Omental fat pad (tissue), 4 donors: ENCODE data around the gene SCLT1. TPM values are rescaled to one million over a fixed set of nuclear protein-coding genes. Genes with fewer than 3 reads are reported as not detected.

Source experiments
- ATAC-seq: fragments of 150-250 bp; one replicate; pipeline ENCODE4 v1.9.1; 2016; ENCODE audit warnings: mild to moderate bottlenecking, moderate library complexity; ENCODE audit not compliant: low FRiP score
- DNase-seq: peaks from one replicate; pipeline ENCODE4 v3.0.0-alpha.2; 2019; ENCODE audit warnings: low spot score
- total RNA-seq, 4 donors: library from RNA; depleted of rRNA; stranded (reverse); fragments of >200 nt; gene quantifications; one replicate each; pipeline ENCODE4 v1.1.0, GENCODE V29; 2016
- TF ChIP-seq, protein P1 (sequence below), 3 donors: fragments of 450-650 bp; IDR thresholded peaks; one replicate each; pipeline ENCODE4 v1.5.1; 2016 to 2017; ENCODE audit warnings: antibody characterized with exemption in 3 of 3, mild to moderate bottlenecking in 3 of 3, moderate library complexity in 2 of 3

SCLT1 gene
- total RNA-seq, 4 donors from 2014 or later, result 7.9 to 27.5 (median 16.8) TPM

DNA sequence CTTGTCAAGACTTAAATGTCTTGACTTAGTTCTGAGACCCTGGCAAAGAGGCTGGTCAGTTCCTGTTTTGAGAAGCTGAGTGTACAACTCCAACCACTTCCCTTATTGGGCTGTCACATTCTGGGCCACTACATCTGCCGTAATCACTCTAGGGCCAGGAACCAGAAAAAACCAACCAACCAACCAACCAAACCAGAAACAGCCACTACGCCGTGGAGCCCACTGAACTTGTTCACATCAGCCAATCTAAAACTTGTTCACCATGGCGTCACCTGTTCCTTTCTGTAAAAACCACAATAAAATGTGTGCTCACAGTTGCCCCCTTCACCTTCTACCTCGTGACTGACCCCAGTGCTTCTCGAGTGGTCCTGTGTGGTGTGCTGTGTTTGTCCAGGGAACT, 176.5 kb downstream of the SCLT1 start:
- no peak for DNase-seq
- no peak for ATAC-seq
- TF ChIP-seq, protein P1, sequence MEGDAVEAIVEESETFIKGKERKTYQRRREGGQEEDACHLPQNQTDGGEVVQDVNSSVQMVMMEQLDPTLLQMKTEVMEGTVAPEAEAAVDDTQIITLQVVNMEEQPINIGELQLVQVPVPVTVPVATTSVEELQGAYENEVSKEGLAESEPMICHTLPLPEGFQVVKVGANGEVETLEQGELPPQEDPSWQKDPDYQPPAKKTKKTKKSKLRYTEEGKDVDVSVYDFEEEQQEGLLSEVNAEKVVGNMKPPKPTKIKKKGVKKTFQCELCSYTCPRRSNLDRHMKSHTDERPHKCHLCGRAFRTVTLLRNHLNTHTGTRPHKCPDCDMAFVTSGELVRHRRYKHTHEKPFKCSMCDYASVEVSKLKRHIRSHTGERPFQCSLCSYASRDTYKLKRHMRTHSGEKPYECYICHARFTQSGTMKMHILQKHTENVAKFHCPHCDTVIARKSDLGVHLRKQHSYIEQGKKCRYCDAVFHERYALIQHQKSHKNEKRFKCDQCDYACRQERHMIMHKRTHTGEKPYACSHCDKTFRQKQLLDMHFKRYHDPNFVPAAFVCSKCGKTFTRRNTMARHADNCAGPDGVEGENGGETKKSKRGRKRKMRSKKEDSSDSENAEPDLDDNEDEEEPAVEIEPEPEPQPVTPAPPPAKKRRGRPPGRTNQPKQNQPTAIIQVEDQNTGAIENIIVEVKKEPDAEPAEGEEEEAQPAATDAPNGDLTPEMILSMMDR (IDR thresholded peaks at IDR 0.05), result no peak

DNA sequence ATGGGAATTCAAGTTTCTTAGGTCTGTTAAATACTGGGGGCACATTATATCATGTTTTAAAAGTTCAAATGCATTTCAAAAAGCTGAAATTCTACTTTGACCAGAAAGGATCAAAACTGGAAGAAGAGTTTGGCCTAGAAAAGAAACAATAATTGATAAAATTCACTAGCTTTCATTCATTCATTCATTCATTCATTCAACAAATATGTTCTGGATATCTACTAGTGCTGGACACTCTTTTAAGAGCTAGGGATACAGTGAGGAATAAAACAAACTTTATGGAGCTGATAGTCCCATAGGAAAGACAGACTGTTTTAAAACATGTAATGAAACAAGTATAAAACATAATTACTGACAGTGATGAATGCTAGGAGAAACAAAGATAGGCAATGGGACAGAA, 177.8 kb downstream of the SCLT1 start:
- no peak for DNase-seq
- TF ChIP-seq, protein P1 (IDR thresholded peaks at IDR 0.05), result no peak
- no peak for ATAC-seq

DNA sequence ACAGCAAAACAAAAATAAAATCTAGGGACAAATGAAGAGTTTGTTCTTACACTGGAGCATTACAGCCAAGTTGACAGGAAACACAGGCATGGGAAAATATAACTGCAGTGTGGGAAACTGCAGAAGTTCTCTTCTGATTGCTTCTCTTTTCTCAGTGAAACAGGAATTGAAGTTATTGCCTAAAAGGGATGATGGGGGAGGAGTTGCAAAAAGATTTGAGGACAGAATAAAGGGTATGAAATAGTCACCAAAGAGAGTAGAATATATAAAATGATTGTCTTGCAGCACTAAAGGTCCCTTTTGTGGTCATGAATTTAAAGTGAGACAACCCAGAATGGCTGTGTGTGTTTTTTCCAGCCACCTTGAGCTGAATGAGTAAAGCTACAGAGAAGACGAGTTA, 180.1 kb downstream of the SCLT1 start:
- no peak for ATAC-seq
- no peak for DNase-seq
- TF ChIP-seq, protein P1 (IDR thresholded peaks at IDR 0.05), result no peak

DNA sequence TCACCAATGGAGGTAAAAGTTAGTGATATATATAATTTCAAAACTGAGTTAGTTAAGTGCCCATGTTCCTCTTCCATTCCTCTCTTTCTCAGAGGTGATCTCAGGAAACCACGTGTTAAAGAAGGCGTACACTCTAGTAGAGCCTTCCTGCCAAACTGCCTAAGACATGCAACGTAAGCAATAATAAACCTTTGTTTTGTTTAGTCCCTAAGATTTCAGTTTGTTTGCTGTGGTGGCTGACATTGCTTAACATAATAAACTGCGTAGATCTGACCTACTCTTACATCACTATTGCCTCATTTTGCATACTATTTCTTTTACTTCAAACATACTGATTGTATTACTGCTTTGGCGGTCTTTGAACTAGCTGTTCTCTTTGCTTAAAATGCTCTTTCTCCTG, 184.6 kb downstream of the SCLT1 start:
- ATAC-seq (no peak), DNase-seq (no peak)
- TF ChIP-seq, protein P1 (IDR thresholded peaks at IDR 0.05), result no peak

DNA sequence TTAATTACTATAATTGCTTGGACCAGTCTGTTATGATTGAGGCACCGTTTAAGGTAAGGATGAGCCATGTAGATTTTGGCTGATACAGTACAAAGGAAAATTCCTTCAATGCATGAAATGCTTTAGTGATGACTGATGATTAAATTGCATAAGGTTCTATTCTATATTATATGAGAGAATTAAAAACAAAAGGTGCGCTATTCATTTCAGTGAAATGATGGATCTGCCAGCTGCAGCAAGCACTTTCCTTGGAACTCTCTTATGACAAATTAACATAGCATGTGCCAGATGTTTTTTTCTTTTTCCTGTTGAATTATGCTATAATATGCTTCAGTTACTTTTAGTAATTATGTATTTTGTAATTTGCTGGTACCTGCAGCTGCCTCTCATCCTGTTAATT, 185.4 kb downstream of the SCLT1 start:
- TF ChIP-seq, protein P1 (IDR thresholded peaks at IDR 0.05), result no peak
- ATAC-seq (no peak), DNase-seq (no peak)

DNA sequence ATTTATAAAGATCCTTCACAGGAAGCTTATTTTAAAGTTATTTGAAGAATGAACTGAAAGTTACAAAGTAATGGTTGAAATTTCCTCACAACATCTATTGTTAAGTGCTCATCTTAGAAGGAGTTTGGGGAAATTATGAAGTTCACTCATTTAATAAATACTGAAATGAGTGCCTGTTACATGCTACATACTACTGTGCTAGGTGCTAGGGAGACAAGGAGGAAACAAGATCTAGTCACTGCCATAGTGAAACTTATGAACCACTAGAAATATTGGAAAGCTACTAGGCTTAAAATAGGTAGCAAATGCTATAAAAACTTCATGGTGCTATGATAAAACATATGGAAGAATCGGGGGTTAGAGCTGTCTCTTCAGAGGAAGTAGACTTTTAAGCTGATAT, 186.8 kb downstream of the SCLT1 start:
- TF ChIP-seq, protein P1 (IDR thresholded peaks at IDR 0.05), result no peak
- ATAC-seq (no peak), DNase-seq (no peak)

DNA sequence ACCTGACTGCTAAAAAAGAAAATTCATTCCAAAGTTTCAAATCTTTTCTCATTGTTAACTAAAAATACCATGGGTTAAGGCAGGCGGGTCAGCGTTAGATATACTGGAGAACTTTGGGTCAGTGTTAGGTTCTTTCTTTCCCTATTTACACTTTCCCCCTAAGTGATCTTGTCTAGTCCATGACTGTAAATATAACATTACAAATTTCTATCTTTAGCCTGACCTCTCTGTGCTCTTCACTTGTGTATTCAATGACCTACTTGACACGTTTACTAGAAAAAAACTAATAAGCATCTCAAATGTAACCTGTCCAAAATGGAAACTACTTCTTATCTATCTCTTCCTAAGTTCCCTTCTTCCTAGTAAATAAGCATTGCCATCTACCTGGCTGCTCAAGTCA, 188.5 kb downstream of the SCLT1 start:
- ATAC-seq, result no peak
- DNase-seq, result no peak
- TF ChIP-seq, protein P1 (IDR thresholded peaks at IDR 0.05), result no peak
